Stimulated activated CD4-positive, alpha-beta T cell treated with anti-CD3 and anti-CD28 coated beads, Interleukin-4, amount 100 ng/mL, for 24 hours (primary cell): Measurements from ENCODE around the gene B3GNT3.

Experiments used
- DNase-seq: peaks from one replicate; pipeline ENCODE4 v3.0.0-alpha.2; 2020

Gene B3GNT3

GRCh38 chr19:17794731-17795494 lies at the start of gene B3GNT3:
TSS of gene B3GNT3 (plus strand) at chr19:17795138. CDS start at chr19:17807808, 12,670 bp downstream.
- DNase-seq, result peak; percentile 25

DNA sequence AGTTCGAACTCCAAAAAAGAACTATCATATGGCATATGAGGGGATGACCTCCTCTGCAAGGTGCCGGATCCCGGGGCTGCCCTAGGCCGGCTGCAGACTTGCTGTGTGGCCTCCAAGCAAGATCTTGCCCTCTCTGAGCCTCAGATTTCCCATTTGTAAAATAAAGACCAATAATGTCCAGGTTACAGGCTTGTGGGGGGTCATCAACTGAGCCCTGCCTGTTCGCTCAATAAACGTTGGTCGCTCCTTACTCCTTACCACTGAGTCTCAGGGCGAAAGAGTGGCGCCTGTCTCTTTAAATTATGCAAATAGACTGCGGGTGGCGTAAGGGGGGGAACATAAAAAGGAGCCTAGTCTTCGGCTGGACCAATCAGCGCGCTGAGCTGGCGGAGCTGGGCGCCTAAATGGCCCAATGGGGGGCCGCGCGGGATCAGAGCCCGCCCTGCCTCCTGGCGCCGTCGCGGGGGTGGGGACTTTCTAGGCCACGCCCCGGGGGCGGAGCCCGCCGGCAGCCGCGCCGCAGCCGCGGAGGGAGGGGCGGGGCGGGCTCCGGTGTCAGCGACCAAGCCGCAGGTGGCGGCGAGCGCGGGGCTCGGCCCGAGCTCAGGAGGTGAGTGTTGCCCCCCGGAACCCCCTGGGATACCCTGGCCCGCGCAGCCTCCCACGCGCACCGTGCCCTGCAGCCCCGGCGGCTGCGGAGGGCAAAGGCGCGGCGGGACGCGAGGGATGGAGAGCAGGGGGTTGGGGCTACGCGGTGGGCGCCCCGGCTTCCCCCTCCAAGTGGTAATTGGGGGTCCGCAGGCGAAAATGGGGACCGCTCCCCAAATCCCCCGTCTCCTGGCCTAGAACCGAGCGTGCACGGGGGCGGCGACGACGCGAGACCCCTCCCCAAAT lies 47.5 kb upstream of the B3GNT3 start:
- DNase-seq, result peak; percentile 95

DNA sequence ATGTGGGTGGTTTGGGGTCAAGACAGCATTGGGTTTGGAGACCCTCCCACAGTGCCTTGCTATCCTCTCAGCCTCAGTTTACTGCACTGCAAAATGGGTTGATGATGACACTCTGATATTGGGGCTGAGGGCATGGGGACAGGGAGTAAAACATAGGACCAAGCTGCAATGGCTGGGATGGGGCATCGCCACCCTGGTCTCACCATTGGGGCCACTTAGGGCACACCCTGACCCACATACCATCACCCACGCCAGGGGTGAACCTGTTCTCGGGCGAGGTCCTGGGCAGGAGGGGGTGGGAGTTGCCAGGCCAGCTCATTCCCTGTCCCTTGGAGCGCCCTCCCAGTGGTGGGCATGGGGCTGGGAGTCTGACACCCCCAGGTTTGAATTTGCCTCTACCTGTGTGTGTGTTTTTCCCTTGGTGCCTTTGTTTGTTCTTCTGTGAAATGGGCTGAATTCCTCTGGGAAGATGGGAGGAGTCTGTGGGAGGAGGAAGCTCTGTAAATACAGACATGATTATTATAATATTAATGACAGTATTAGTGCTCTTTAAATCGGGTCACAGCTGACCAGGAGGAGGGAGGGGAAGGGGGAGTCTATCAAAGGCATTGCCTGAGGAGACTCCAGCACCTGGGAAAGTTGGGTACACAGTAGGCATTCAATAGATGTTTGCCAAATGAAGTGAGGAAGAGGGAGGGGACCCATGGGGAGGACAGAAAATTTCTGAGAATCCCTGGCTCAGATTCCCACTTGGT lies 45.9 kb upstream of the B3GNT3 start:
- DNase-seq, result no peak

DNA sequence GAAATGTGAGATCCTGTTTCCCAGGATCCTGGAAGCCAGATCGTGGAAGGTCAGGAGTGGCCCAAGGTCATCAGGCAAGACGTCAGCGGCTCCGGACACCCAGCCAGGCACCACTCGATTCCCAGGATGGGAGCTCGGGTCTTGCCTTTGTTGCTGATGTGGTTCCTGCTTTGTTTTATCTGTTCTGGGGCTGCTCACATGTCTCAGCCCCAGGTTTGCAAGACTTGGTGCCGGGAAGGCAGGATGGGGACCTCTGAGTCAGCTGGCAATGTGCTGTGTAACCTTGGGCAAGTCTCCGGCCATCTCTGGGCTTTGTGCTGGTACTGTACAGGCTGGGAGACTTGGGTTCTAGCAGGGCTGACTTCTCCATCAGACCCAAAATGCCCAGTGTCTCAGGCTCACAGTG lies 45.0 kb upstream of the B3GNT3 start:
- peak; percentile 34 for DNase-seq

GRCh38 chr19:17751103-17751911 lies 43.6 kb upstream of the B3GNT3 start, which contains the start of gene FCHO1:
TSS of gene FCHO1 (plus strand) at chr19:17751477. CDS start at chr19:17755165, 3,688 bp downstream.
- DNase-seq, result peak; percentile 85

GRCh38 chr19:17751912-17752273 lies 43.0 kb upstream of the B3GNT3 start:
- DNase-seq, result no peak

GRCh38 chr19:17752865-17753639 lies 41.9 kb upstream of the B3GNT3 start:
- no peak for DNase-seq

DNA sequence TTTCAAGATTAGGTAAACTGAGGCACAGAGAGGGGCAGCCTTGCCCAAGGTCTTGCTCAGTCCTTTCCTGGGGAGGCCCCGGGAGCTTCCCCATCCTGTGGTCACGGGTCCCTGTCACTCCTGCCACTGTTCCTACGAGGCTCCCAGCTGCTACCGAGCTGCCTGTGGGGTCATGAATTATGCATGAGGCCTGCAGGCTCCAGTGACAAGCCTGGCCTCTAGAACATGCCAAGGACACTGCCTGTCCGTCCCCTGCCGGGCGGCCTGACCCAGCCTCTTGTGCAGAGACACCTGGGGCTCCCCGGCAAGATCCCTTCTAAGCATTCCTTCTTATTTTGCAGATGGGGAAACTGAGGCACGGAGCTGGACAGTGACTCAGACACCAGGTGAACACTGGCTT lies 41.0 kb upstream of the B3GNT3 start:
- no peak for DNase-seq

GRCh38 chr19:17754634-17755442 lies 40.1 kb upstream of the B3GNT3 start:
- DNase-seq, result no peak

GRCh38 chr19:17755443-17755890 lies 39.5 kb upstream of the B3GNT3 start:
- DNase-seq, result no peak

DNA sequence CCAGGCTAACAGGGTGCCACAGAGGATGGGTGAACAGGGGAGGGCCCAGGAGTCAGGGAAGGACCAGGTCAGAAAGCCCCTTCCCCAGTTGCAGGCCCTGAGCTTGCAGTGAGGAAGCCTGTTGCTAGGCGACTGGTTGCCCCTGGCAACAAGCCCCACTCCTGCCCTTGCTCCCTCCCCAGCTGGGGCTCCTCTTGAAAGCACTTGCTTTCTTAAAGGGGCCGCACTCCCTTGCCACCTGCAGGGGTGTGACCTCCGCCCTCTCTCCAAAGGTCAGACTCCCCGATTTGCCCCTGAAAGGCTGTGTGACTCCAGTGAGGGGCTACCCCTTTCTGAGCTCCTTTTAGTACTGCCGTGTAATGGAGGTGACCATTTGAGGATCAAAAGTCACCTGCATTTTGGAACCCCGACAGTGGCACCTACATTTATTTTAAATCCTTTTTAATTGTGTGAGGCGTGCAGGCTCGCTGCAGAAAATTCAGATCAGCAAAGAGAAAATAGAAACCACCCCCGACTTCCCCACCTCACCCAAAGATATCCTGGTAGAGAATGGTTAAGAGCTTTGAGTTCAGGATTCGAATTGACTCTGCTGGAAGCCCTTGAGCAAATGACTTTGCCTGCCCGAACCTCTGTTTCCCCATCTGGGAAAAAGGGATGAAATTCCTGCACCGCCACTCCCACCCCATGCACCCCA lies 38.8 kb upstream of the B3GNT3 start:
- DNase-seq, result peak; percentile 25

GRCh38 chr19:17757125-17757524 lies 37.8 kb upstream of the B3GNT3 start:
- no peak for DNase-seq

DNA sequence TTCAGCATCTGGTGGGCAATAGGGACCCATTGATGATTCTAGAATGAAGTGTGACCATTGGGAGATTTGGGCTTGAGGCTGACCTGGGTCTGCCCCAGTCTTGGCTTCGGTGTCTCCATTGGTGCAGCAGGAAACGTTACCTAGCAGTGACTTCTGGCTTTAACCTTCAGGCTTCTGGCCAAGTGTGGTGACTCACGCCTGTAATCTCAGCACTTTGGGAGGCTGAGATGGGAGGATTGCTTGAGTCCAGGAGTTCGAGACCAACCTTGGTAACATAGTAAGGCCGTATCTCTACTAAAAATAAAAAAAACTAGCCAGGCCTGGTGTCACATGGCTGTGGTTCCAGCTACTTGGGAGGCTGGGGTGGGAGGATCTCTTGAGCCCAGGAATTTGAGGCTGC lies 36.4 kb upstream of the B3GNT3 start:
- no peak for DNase-seq

- DNase-seq, result no peak
Measured at GRCh38 chr19:17761148-17761547, 33.8 kb upstream of the B3GNT3 start.

DNA sequence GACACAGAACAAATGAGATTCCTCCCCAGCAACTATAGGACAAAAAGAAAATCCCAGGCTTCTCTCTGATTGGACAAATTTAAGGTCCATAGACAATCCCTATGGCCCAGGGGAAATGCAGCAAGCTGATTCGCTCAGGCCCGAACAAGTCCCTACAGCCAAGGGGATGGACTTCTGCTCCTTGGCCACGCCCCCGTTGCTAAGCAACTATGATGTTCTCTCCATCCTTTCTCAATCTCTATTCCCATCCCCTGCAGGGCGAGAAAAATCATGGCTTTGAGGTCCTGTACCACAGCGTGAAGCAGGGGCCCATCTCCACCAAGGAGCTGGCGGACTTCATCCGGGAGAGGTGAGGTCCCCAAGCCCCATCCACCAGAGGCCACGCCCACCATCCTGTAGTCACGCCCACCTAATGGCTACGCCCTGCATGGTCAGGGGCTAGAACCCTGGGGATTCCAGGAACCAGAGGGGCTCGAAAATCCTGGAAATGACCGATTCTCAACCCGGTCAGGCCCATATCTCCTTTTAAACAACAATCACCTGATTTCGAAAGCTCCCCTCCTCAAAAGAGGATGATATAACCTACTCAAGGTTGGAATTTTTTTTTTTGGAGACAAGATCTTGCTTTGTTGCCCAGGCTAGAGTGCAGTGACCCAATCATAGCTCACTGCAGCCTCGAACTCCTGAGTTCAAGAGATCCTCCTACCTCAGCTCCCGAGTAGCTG lies 32.3 kb upstream of the B3GNT3 start:
- DNase-seq, result no peak

DNA sequence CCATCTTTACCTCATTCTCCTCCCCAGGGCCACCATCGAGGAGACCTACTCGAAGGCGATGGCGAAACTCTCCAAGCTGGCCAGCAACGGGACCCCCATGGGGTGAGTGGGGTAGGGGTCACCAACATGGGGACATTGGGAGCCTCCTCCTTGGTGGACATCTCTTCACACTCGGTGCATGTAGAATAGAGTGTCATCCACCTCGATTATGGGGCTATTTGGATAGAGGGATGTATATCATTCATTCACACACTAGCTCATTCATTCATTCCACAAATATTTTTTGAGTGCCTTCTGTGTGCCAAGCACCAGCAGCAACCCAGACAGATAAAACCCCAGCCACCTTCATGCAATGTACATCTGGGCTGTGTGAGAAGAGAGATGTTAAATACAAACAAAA lies 30.6 kb upstream of the B3GNT3 start:
- no peak for DNase-seq

DNA sequence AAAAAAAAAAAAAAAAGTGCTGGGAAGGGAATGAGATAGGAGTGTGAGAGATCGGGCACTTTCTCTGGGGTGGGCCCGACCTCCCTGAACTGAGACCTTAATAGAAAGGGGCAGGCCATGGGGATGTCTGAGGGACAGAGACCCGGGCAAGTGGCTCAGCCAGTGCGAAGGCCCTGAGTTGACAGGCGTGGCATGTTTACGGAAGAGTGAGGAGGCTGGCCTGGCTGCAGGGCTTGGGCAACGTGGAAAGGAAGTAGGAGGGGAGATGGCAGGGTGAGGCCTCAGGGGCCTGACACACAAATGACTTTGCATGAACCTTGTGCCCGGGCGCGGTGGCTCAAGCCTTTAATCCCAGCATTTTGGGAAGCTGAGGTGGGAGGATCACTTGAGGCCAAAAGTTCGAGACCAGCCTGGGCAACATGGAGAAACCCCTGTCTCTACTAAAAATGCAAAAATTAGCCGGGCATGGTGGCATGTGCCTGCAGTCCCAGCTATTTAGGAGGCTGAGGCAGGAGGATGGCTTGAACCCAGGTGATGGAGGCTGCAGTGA lies 29.8 kb upstream of the B3GNT3 start:
- no peak for DNase-seq

DNA sequence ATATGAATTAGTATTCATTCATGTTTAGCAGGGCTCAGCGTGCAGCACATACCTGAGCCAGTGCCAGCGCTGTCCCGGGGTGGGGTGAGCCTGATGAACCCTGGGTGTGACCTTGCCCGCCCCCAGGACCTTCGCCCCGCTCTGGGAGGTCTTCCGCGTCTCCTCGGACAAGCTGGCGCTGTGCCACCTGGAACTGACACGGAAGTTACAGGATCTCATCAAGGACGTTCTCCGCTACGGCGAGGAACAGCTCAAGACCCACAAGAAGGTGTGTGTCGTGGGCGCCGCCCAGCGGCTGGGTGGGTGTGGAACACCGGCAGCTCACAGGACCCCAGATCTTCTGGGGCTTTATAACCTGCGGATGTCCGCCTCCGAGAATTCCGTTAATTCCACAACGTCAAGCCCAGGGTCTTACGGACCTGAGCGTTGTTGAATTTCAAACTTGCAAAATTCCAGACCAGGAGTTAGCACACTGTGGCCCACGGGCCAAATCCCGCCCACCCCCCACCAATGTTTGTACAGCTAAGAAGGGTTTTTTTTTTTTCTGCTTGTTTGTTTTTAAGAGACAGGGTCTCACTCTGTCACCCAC lies 28.3 kb upstream of the B3GNT3 start:
- no peak for DNase-seq
